ENCODE measurements around the gene ANKRD23.

ANKRD23 gene

DNA sequence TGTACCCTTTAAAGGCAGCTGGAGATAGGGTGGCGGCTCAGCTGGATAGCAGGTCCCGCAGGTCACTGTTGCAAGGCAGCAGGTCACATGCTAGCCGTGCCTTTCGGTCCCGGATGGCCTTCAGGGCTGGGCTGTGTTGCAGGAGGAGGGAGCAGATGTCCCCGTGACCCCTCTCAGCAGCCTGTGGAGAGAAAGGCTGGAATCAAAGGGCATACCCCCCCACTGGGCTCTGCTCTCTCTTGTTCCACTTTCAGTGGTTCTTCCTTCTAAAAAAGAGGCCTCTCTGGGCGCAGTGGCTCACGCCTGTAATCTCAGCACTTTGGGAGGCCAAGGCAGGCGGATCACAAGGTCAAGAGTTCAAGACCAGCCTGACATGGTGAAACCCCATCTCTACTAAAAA is 4.4 kb upstream of the ANKRD23 start:
- H3K4me1 ChIP-seq (ENCODE audit: control insufficient read depth, insufficient read depth, low read length) = no peaks in the 10 kb centered on the region
- H3K4me3 ChIP-seq (ENCODE audit: insufficient read depth, low read depth, low read length) = no peak overlapping the region
- WGBS, 2 experiments = 66 to 75% methylated on average over 9 of the region's 9 CpGs
- no peaks in the 10 kb centered on the region for H3K9me3 ChIP-seq (ENCODE audit: control insufficient read depth, low read length)
- peaks cover 12% of the 10 kb centered on the region for H3K36me3 ChIP-seq (ENCODE audit: control insufficient read depth, insufficient read depth, low read length)
- no peak overlapping the region for H3K27ac ChIP-seq (ENCODE audit: insufficient read depth, low read depth, low read length, poor library complexity, severe bottlenecking)
- no peaks in the 10 kb centered on the region for H3K27me3 ChIP-seq (ENCODE audit: control insufficient read depth, insufficient read depth, low read length, poor library complexity, severe bottlenecking)

DNA sequence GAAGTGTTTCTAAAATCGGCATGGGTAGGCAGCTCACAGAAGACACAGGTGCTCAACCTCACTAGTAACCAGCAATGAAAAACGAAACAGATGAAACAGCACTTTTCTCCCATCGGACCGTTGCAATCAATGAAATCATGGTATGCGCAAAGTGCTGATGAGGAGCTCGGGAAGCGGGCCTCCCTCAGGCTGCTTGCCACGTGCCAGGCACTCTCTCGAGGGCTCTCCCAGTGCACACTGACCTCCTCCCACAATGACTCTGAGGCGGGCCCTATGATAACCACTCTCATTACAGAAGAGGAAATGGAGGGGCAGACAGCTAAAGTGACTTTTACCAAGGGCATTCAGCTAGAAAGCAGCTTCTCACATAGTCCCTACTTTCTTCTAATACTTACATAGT is 3.8 kb upstream of the ANKRD23 start:
- H3K27ac ChIP-seq (ENCODE audit: insufficient read depth, low read depth, low read length, poor library complexity, severe bottlenecking) = no peak overlapping the region
- H3K27me3 ChIP-seq (ENCODE audit: control insufficient read depth, insufficient read depth, low read length, poor library complexity, severe bottlenecking) = no peaks in the 10 kb centered on the region
- 89 to 95% methylated on average over 10 of the region's 10 CpGs for WGBS, 2 experiments
- no peaks in the 10 kb centered on the region for H3K9me3 ChIP-seq (ENCODE audit: control insufficient read depth, low read length)
- H3K4me3 ChIP-seq (ENCODE audit: insufficient read depth, low read depth, low read length) = no peak overlapping the region
- peaks cover 12% of the 10 kb centered on the region for H3K36me3 ChIP-seq (ENCODE audit: control insufficient read depth, insufficient read depth, low read length)
- H3K4me1 ChIP-seq (ENCODE audit: control insufficient read depth, insufficient read depth, low read length) = no peaks in the 10 kb centered on the region

DNA sequence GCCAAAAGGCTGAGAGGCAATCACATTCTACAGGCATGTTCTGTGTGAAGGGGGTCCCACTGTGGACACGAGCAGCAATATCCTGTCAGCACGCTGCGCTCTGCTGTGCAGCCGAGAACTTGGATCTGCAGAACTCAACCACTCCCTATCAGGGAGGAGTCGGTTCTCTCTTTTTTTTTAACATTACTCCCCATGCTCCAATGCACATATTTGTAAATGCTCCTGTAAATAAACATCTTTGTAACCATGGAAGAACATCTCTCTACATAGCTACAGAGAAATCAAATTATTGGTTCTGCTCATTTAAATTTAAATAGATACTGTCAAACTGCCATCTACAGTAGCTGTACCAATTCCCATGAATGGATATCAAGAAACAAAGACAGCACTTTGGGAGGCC is 3.0 kb upstream of the ANKRD23 start:
- no peak overlapping the region for H3K4me3 ChIP-seq (ENCODE audit: insufficient read depth, low read depth, low read length)
- 98% methylated on average over 5 of the region's 5 CpGs for WGBS, 2 experiments
- H3K27ac ChIP-seq (ENCODE audit: insufficient read depth, low read depth, low read length, poor library complexity, severe bottlenecking) = no peak overlapping the region

DNA sequence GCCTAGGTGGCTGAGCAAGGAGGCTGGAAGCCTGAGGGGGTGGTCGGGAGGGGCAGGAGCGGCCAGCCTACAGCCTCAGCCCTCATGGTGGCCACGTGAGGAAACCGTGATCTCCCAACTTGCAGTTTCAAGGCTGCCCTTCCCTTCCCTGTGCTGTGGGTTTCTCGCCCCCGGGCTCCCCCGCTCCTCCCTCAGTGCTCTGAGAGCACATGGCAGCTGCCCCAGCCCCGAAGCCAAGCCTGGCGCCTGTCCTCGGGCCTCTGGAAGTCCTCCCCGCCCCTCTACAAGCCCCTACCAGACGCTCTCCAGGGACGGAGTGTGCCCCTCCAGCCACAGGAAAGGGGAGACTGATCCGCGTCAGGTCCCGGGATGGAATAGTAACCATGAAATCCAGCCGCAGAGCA is 586 bp upstream of the ANKRD23 start:
- H3K9me3 ChIP-seq (ENCODE audit: control insufficient read depth, low read length) = no peaks in the 10 kb centered on the region
- no peaks in the 10 kb centered on the region for H3K36me3 ChIP-seq (ENCODE audit: control insufficient read depth, insufficient read depth, low read length)
- no peak overlapping the region for H3K27ac ChIP-seq (ENCODE audit: insufficient read depth, low read depth, low read length, poor library complexity, severe bottlenecking)
- H3K4me1 ChIP-seq (ENCODE audit: control insufficient read depth, insufficient read depth, low read length) = no peaks in the 10 kb centered on the region
- WGBS, 2 experiments = 90% methylated on average over 17 of the region's 17 CpGs
- H3K4me3 ChIP-seq (ENCODE audit: insufficient read depth, low read depth, low read length) = no peak overlapping the region
- no peaks in the 10 kb centered on the region for H3K27me3 ChIP-seq (ENCODE audit: control insufficient read depth, insufficient read depth, low read length, poor library complexity, severe bottlenecking)

More for the DNA sequence above, 3.0 kb upstream of the ANKRD23 start:
- Histone ChIP-seq H3K36me3 (ENCODE audit: control insufficient read depth, insufficient read depth, low read length) (peaks cover 12% of the 10 kb centered on the region), H3K4me1 (ENCODE audit: control insufficient read depth, insufficient read depth, low read length) (no peaks in the 10 kb centered on the region), H3K27me3 (ENCODE audit: control insufficient read depth, insufficient read depth, low read length, poor library complexity, severe bottlenecking) (no peaks in the 10 kb centered on the region), H3K9me3 (ENCODE audit: control insufficient read depth, low read length) (no peaks in the 10 kb centered on the region)

DNA sequence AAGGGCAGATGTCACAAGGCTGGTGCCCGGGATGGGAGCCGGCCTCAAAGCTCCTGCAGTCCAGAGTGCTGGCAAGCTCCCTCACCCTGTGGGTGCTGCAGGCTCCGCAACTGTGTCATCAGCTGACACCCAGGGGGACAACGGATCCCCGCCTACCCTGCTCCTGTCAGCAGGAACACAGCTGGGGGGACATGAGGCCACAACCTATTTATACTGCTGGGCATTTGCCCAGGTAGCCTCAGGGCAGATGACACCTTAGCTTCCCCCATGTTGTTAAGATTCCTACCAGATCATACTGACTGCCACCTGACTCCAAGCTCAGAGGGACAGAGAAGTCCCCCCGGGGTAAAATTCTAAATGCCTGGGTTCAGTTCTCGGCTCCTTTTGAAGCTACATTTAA is 1.2 kb downstream of the ANKRD23 start:
- no peaks in the 10 kb centered on the region for H3K4me1 ChIP-seq (ENCODE audit: control insufficient read depth, insufficient read depth, low read length)
- H3K9me3 ChIP-seq (ENCODE audit: control insufficient read depth, low read length) = no peaks in the 10 kb centered on the region
- H3K36me3 ChIP-seq (ENCODE audit: control insufficient read depth, insufficient read depth, low read length) = no peaks in the 10 kb centered on the region
- WGBS, 2 experiments = 92% methylated on average over 7 of the region's 7 CpGs
- no peaks in the 10 kb centered on the region for H3K27me3 ChIP-seq (ENCODE audit: control insufficient read depth, insufficient read depth, low read length, poor library complexity, severe bottlenecking)
- no peak overlapping the region for H3K4me3 ChIP-seq (ENCODE audit: insufficient read depth, low read depth, low read length)
- no peak overlapping the region for H3K27ac ChIP-seq (ENCODE audit: insufficient read depth, low read depth, low read length, poor library complexity, severe bottlenecking)

DNA sequence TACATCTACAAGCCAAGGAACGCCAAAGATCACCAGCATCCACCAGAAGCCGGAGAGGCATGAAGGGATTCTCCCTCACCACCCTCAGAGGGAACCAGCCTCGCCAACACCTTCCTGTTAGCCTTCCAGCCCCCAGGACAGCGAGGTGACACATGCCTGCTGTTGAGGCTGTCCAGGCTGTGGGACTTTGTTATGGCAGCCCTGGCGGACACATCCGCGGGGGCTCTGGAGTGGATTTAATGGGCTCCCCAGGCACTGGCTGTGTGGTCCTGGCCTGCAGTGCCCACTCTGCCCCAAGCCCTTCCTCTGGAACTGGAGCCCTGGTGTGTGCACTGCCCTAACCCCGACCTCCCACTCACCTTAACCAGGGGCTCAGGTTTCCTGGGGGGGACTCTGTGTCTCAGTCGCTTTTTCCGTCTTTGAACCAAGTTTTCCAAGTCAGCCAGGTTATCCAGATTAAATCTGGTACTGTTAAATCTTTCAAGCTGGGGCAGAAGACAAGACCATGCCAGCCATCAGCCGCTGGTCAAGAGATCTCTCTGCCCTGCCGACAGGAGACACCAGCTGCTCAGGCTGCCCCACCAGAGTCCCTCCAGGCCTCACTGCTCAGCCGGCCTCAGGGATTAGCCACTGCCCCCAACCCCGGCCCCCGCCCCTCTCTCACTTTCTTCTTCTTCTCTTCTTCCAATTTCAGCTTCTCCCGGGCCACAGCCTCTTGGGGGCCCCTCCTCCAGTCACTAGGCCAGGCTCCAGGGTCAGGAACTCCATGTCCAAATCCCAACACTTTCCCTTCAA is 1.9 kb downstream of the ANKRD23 start:
- Histone ChIP-seq H3K4me1 (ENCODE audit: control insufficient read depth, insufficient read depth, low read length) (no peaks in the 10 kb centered on the region), H3K9me3 (ENCODE audit: control insufficient read depth, low read length) (no peaks in the 10 kb centered on the region), H3K27me3 (ENCODE audit: control insufficient read depth, insufficient read depth, low read length, poor library complexity, severe bottlenecking) (no peaks in the 10 kb centered on the region), H3K27ac (ENCODE audit: insufficient read depth, low read depth, low read length, poor library complexity, severe bottlenecking) (no peak overlapping the region), H3K4me3 (ENCODE audit: insufficient read depth, low read depth, low read length) (no peak overlapping the region), H3K36me3 (ENCODE audit: control insufficient read depth, insufficient read depth, low read length) (no peaks in the 10 kb centered on the region)
- WGBS, 2 experiments = 84 to 86% methylated on average over 16 of the region's 16 CpGs

DNA sequence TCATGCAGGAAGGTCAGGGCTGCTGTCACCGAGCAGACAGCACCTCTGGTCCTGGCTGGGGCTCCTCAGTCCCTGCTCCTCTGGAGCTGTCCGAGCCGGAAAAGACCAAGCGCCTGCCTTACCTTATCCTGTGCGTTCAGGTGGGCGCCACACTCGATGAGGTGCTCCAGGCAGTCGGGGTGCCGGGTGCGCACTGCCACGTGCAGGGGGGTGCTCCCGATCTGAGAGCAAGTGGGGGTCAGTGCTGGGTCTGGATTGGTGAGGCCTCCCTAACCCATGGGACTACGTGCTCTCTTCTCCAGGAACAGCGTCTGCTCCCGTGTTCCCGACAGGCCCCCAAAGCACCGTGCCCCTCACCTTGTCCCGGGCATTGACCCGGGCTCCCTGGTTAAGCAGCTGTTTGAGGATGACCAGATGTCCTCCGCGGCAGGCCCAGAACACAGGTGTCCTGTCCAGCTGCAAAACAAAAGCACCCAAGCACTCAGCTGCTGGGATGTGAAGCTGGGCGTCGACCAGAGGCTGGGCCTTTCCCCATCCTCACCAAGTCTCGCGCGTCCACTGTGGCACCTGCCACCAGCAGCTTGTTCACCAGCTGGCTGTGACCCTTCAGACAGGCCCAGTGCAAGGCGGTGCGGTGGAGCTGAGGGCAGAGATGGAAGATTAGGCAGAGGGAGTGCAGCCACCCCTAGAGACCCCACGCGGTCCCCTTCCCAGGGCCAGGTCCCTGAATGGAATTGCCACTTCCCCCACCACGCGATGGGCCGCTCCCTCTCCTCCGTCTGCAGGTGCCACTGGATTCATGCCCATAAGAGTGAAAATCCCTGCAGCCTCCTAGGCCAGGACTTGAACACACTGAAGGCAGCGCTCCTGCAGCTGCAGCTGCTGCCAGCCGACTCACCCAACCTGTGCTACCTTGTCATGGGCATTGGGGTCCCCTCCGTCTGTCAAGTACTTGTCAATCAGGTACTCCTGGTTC is 3.7 kb downstream of the ANKRD23 start:
- no peak overlapping the region for H3K4me3 ChIP-seq (ENCODE audit: insufficient read depth, low read depth, low read length)
- no peak overlapping the region for H3K27ac ChIP-seq (ENCODE audit: insufficient read depth, low read depth, low read length, poor library complexity, severe bottlenecking)
- H3K9me3 ChIP-seq (ENCODE audit: control insufficient read depth, low read length) = no peaks in the 10 kb centered on the region
- no peaks in the 10 kb centered on the region for H3K27me3 ChIP-seq (ENCODE audit: control insufficient read depth, insufficient read depth, low read length, poor library complexity, severe bottlenecking)
- 95% methylated on average over 37 of the region's 37 CpGs for WGBS, 2 experiments
- peaks cover 2% of the 10 kb centered on the region for H3K36me3 ChIP-seq (ENCODE audit: control insufficient read depth, insufficient read depth, low read length)
- H3K4me1 ChIP-seq (ENCODE audit: control insufficient read depth, insufficient read depth, low read length) = no peaks in the 10 kb centered on the region

DNA sequence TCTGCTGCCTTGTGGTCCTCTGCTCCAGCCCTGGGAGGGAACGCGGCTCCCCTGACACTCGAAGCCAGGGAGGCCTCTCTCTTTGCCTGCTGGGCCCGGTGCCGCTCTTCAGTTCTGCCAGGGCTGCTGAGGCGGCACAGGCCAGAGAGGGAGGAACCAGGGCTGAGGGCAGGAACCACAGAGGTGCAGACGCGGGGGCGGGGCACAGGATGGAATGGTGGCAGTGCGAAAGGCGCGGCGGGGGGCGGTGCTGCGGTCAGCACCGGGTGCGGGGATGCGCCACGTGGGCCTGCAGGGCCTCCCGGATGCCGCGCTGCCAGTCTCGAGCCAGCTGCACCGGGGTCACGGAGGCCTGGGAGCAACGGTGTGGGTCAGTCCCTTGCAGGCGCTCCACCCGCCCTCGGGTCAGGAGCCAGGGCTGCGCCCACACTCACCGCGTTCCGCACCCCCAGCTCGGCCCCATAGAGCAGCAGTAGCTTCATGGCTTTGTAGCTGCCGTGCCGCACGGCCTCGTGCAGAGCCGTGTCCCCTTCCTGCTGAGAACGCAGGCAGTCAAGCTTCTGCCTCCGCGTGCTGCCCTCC is 4.4 kb downstream of the ANKRD23 start:
- Histone ChIP-seq H3K4me3 (ENCODE audit: insufficient read depth, low read depth, low read length) (no peak overlapping the region), H3K27me3 (ENCODE audit: control insufficient read depth, insufficient read depth, low read length, poor library complexity, severe bottlenecking) (no peaks in the 10 kb centered on the region), H3K4me1 (ENCODE audit: control insufficient read depth, insufficient read depth, low read length) (no peaks in the 10 kb centered on the region), H3K36me3 (ENCODE audit: control insufficient read depth, insufficient read depth, low read length) (peaks cover 9% of the 10 kb centered on the region), H3K27ac (ENCODE audit: insufficient read depth, low read depth, low read length, poor library complexity, severe bottlenecking) (no peak overlapping the region), H3K9me3 (ENCODE audit: control insufficient read depth, low read length) (no peaks in the 10 kb centered on the region)
- 93 to 94% methylated on average over 42 of the region's 42 CpGs for WGBS, 2 experiments

DNA sequence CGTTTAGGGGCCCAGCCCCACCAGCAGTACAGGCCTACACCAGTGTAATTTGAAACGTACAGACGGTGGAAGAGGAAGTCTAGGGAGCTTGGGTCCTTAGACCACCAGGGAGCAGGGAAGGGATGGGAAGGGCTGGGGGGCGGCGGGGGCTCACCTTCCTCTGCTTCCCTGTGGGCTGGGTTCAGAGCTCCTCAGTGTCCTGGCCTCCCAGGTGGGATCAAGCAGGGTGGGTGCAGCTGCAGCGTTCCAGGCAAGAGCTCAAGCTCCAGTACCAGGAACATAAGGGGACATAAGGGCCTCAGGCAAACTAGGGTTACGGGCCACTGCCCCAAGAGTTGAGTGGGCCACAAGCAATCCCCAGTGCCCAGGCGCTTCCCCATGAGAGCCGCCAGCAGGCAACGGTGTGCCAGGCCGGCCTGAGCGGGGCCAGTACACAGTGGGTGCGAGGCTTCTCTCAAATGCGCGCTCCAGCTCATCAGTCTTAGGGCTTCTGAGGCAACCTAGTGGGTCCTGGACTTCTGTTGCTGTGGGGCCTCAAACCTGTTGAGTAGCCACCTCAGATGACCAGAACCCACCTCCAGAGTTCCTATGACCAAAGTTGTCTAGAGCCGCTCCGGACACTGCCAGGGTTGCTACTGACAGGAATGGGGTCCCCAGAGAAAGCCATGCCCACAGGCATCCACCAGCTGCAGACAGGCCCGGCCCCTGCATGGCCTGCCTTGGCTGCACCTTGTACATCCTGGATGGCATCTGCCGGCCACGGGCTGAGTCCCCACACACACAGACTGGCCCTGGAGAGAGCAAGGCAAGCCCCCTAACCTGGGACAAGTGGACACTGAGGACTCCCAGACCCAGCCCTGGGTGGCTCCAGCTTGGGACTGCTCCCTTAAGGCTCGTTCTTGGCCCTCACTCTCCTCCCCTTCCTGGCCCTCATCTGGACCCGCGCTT is 5.2 kb downstream of the ANKRD23 start:
- H3K9me3 ChIP-seq (ENCODE audit: control insufficient read depth, low read length) = no peaks in the 10 kb centered on the region
- H3K36me3 ChIP-seq (ENCODE audit: control insufficient read depth, insufficient read depth, low read length) = peaks cover 9% of the 10 kb centered on the region
- H3K27ac ChIP-seq (ENCODE audit: insufficient read depth, low read depth, low read length, poor library complexity, severe bottlenecking) = no peak overlapping the region
- 94% methylated on average over 23 of the region's 23 CpGs for WGBS, 2 experiments
- no peaks in the 10 kb centered on the region for H3K27me3 ChIP-seq (ENCODE audit: control insufficient read depth, insufficient read depth, low read length, poor library complexity, severe bottlenecking)
- no peak overlapping the region for H3K4me3 ChIP-seq (ENCODE audit: insufficient read depth, low read depth, low read length)
- peaks cover 1% of the 10 kb centered on the region for H3K4me1 ChIP-seq (ENCODE audit: control insufficient read depth, insufficient read depth, low read length)
